Stimulated activated naive B cell treated with anti-CD40 and anti-IgM and Interleukin-4, amounts not matched to agents 10 μg/mL and 1 μg/mL and 100 μg/mL, for 72 hours (primary cell): ENCODE data around the gene IL11.

Experiments
- ATAC-seq, 2 donors: fragments of 150-1000 bp; cut with Tn5 transposase; replicated peaks; 2 replicates each; pipeline ENCODE4 v1.10.0; 2021; ENCODE audit warnings: moderate library complexity in 1 of 2
- DNase-seq: peaks from one replicate; pipeline ENCODE4 v3.0.0; 2021
- H3K27ac Mint-ChIP-seq: one replicate; pipeline ENCODE4 v1.8.0; 2022; ENCODE audit warnings: mild to moderate bottlenecking, mixed read lengths
- H3K27me3 Mint-ChIP-seq, 2 donors: one replicate each; pipeline ENCODE4 v1.8.0; 2022; ENCODE audit warnings: mixed read lengths in 2 of 2
- H3K36me3 Mint-ChIP-seq, 2 donors: one replicate each; pipeline ENCODE4 v1.8.0; 2022; ENCODE audit warnings: mixed read lengths in 2 of 2, mild to moderate bottlenecking in 1 of 2
- H3K4me1 Mint-ChIP-seq, 2 donors: one replicate each; pipeline ENCODE4 v1.8.0; 2022; ENCODE audit warnings: mixed read lengths in 2 of 2, mild to moderate bottlenecking in 1 of 2
- H3K4me3 Mint-ChIP-seq, 2 donors: one replicate each; pipeline ENCODE4 v1.8.0; 2022; ENCODE audit warnings: mild to moderate bottlenecking in 2 of 2, mixed read lengths in 2 of 2, moderate library complexity in 1 of 2
- H3K9me3 Mint-ChIP-seq, 2 donors: one replicate each; pipeline ENCODE4 v1.8.0; 2022; ENCODE audit warnings: mixed read lengths in 2 of 2, mild to moderate bottlenecking in 1 of 2

IL11 gene

GRCh38 chr19:55322204-55322885 lies 47.9 kb downstream of the IL11 start:
- Mint-ChIP-seq H3K4me1 (peaks cover 0 to 4% of the 10 kb centered on the region in 2 donors), H3K27ac (no peak overlapping the region), H3K9me3 (no peaks in the 10 kb centered on the region), H3K27me3 (peaks cover 45 to 49% of the 10 kb centered on the region in 2 donors), H3K4me3 (no peak overlapping the region), H3K36me3 (no peaks in the 10 kb centered on the region)
- ATAC-seq (no peak), DNase-seq (no peak)

GRCh38 chr19:55321466-55322137 lies 48.7 kb downstream of the IL11 start:
- ATAC-seq: no peak
- peaks cover 0 to 4% of the 10 kb centered on the region in 2 donors for H3K4me1 Mint-ChIP-seq
- H3K4me3 Mint-ChIP-seq: no peak overlapping the region
- no peak overlapping the region for H3K27ac Mint-ChIP-seq
- H3K9me3 Mint-ChIP-seq: no peaks in the 10 kb centered on the region
- DNase-seq: no peak
- peaks cover 44 to 47% of the 10 kb centered on the region in 2 donors for H3K27me3 Mint-ChIP-seq
- no peaks in the 10 kb centered on the region for H3K36me3 Mint-ChIP-seq

- Mint-ChIP-seq H3K4me1 (peaks cover 0 to 4% of the 10 kb centered on the region in 2 donors), H3K4me3 (no peak overlapping the region), H3K27ac (no peak overlapping the region), H3K36me3 (no peaks in the 10 kb centered on the region), H3K9me3 (no peaks in the 10 kb centered on the region), H3K27me3 (peaks cover 37 to 40% of the 10 kb centered on the region in 2 donors)
- ATAC-seq (no peak), DNase-seq (no peak)
Observed at GRCh38 chr19:55320844-55321419, 49.3 kb downstream of the IL11 start.

GRCh38 chr19:55319785-55320184 lies 50.5 kb downstream of the IL11 start:
- H3K9me3 Mint-ChIP-seq: no peaks in the 10 kb centered on the region
- H3K27me3 Mint-ChIP-seq: peaks cover 33% of the 10 kb centered on the region in 2 donors
- H3K4me3 Mint-ChIP-seq: no peak overlapping the region
- DNase-seq: no peak
- no peaks in the 10 kb centered on the region for H3K36me3 Mint-ChIP-seq
- H3K27ac Mint-ChIP-seq: no peak overlapping the region
- peaks cover 0 to 2% of the 10 kb centered on the region in 2 donors for H3K4me1 Mint-ChIP-seq
- no peak for ATAC-seq

DNA sequence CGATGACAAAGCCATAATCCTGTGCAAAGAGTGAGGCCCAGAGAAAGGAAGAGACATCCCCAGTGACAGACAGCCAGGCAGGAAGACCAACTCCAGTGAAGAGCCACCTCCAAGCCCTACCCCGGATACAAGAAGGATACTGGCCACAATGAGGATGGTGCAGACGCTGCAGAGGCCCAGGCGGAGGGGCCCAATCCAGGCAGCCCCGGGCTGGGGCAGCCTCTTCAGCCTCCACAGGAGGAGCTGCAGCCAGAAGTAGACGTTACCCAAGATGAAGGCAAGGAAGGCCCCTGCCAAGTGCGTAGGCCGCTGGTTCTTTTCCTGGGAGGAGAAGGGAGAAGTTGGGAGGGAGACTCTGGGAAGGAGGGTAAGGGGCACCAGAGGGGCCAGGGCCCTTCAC lies 53.6 kb downstream of the IL11 start:
- H3K36me3 Mint-ChIP-seq: no peaks in the 10 kb centered on the region
- H3K27ac Mint-ChIP-seq: no peak overlapping the region
- no peak for DNase-seq

DNA sequence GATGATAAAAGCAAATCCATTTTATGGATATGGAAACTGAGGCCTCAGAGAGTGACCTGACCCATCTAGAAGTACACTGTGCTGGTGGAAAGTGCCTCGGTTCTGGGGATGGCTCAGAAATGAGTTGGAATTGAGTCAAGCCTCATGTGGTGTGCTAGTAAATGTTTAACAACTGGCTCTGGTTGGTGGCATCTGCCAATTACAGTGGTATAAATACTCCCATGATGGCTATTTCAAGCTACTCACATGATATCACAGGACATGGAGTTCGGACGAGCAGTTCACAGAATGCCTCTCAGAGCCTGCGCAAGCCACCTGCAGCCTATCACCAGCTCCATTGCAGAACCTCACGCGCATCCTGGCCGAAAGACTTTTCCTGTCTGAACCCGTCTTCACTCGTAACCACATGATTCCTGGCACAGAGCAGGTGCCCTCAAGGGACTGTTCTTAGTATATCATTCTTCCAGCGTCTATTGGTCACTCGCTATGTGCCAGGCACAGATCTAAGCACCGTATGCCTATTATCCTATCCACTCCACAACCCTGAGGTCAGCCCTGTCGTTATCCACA lies 54.2 kb downstream of the IL11 start:
- Mint-ChIP-seq H3K27me3 (peaks cover 8 to 11% of the 10 kb centered on the region in 2 donors), H3K4me1 (no peaks in the 10 kb centered on the region), H3K4me3 (no peak overlapping the region), H3K9me3 (no peaks in the 10 kb centered on the region), H3K27ac (no peak overlapping the region), H3K36me3 (no peaks in the 10 kb centered on the region)
- DNase-seq (no peak), ATAC-seq (no peak)

More for the DNA sequence above, 53.6 kb downstream of the IL11 start:
- Mint-ChIP-seq H3K4me3 (no peak overlapping the region), H3K9me3 (no peaks in the 10 kb centered on the region), H3K27me3 (peaks cover 14 to 17% of the 10 kb centered on the region in 2 donors), H3K4me1 (no peaks in the 10 kb centered on the region)
- ATAC-seq: no peak

DNA sequence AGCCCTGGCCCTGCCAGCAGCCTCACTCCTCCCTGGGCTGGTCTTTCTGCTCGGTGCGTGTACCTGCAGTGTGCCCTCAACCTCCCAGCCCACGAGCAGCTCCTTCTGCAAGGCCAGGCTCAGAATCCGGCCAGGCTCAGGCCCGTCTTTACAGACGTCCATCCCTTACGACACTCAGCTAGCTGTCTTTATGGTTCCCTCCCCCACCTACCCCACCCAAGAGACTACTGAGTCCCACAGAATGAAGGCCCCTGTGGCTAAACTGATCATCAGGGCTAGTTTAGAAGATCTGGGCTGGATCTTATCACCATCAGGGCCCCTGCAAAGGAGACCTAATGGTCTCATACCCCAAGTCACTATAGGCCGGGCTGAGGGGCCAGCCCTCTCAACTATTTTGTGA lies 55.9 kb downstream of the IL11 start:
- Mint-ChIP-seq H3K36me3 (peaks cover 3% of the 10 kb centered on the region in 2 donors), H3K27me3 (no peaks in the 10 kb centered on the region), H3K27ac (no peak overlapping the region), H3K9me3 (no peaks in the 10 kb centered on the region), H3K4me1 (no peaks in the 10 kb centered on the region), H3K4me3 (no peak overlapping the region)
- DNase-seq (no peak), ATAC-seq (no peak)
